Stimulated activated CD4-positive, alpha-beta T cell treated with anti-CD3 and anti-CD28 coated beads, Interleukin-15, amount 100 ng/mL, for 1 hour (primary cell): ENCODE measurements around the gene TSC2.
"Not testable (repeated sequence)": the region's sequence is repeated elsewhere in the genome, so short reads cannot be mapped to it uniquely, and the experiment has no call there.

Experiments used
- DNase-seq, 2 donors: peaks; one replicate each; pipeline ENCODE4 v3.0.0-alpha.2; 2020; ENCODE audit warnings: low read depth in 1 of 2, low spot score in 1 of 2

Gene TSC2

GRCh38 chr16:2101581-2101980 is 53.8 kb downstream of the TSC2 start:
- not testable (repeated sequence) for DNase-seq

DNA sequence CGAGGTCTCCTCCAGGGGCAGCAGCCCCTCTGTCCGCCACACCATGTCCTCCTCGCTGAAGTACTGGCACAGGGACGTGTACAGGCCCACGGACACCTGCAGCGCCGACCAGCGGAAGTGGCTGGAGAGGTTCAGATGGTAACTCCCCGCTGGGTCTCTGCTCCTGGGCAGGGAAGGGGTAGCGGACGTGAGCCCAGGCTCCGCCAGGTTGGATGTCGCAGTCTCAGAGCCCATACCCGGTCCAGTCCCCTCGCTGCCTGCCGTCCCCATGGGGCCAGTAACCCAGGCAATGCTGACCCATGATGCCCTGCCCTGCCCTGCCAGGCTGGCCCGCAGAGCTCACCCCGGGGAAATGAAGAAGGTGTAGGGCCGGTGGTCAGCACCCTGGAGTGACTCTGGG is 54.7 kb downstream of the TSC2 start:
- DNase-seq: no peak

- not testable (repeated sequence) for DNase-seq
These were observed 56.7 kb downstream of the TSC2 start for GRCh38 chr16:2104464-2104863.

- DNase-seq: not testable (repeated sequence)
These were observed 57.5 kb downstream of the TSC2 start for GRCh38 chr16:2105291-2105690.

DNA sequence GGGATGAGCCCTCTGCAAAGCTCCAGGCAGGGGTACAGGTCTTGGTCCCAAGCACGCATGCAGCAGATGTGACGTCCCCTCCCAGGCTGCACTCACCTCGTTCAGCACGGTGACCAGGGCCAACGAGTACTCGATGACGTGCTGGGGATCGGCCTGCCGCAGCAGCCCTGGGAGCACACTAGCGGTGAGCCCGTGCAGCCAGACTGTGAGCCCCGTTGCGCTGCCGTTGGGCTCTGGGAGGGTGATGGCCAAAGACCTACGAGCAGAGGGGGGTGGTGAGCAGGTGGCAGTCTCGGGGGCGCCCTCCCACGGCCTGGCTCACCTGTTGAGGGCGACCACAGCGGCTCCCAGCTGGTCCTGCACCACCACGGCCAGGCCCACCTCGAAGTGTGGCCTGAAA is 58.0 kb downstream of the TSC2 start:
- DNase-seq: not testable (repeated sequence)

- DNase-seq: not testable (repeated sequence)
These were observed 58.4 kb downstream of the TSC2 start for GRCh38 chr16:2106211-2106610.

DNA sequence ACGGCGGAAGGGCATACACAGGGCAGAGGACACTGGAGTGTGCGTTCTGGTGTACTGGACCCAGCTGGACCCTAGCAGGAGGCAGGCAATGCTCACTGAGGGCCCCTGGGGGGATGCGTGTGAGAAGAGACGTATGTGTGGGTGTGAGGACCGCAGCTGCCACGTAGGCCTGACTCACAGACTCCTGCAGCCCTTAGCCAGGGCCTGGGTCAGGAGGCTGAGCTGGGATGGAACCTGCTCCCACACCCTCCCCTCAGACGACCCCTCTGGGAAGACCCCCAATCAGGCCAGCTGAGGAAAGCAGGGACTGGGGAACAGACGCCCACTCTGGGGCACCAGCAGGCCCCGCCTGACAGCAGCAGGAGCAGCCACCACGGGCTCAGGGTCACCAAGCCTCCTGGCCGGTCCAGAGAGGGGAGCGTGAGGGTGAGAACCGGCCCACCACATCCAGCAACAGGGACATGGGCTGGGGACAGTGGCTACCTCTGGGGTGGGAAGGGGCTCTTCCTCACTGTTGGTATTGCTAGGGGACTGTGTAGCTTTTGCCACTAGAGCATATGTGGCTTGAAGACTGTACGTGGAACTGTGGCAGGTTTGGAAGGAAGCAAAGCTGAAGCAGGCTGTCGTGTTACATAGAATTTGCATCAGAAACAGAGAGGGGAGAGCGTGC is 59.5 kb downstream of the TSC2 start:
- DNase-seq: not testable (repeated sequence)

DNA sequence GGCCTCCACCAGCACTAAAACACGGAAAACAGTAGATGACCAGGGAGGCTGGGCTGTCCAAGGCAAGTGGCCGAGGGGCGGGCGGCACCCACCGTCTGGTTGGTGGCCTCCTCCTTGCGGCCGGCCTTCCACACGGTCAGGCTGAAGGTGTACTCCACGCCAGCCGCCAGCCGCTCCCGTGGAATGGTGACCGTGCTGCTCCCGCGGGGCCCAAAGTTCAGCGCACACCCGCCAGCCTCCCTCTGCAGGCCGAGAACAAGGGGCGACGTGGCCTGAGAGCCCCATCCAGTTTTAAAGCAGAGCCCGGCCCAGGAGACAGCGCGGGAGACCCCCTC is 60.0 kb downstream of the TSC2 start:
- not testable (repeated sequence) for DNase-seq

DNA sequence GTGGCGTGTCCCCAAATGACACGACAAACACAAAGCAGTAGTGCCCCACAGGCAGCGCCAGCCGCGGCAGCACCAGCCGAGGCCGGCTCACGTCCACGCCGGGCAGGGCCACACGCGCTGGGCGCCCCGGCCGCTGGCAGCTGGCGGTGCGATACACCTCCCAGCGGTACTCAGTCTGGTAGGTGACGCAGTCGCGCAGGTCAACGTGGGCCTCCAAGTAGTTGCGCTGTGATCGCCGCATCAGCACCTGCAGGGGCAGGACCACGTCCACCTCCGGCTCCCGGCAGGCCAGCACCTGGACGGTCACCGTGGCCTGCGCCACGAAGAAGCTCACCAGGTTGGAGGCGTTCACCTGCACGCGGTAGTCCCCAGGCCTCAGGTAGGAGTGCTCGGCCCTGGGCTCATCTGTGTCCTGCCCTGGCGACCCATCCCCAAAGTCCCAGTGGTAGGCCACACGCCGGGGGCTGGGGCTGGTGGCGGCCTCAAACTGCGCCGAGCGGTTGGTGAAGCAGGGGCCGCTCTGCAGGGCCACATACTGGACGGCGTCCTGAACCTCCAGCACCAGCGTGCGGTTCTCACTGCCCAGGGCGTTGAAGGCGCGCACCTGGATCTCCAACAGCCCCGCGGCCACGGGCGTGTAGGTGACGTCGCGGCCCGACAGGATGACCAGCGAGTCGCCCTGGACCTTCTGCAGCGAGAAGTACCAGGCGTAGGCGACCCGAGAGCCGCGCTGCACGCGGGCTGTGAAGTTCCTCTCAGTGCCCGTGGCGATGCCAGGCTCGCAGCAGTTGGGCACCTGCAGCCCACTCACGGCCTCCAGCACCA is 60.9 kb downstream of the TSC2 start:
- not testable (repeated sequence) for DNase-seq

GRCh38 chr16:2109271-2109580 is 61.4 kb downstream of the TSC2 start:
- not testable (repeated sequence) for DNase-seq

- not testable (repeated sequence) for DNase-seq
These were observed 62.1 kb downstream of the TSC2 start for GRCh38 chr16:2109872-2110271.

DNA sequence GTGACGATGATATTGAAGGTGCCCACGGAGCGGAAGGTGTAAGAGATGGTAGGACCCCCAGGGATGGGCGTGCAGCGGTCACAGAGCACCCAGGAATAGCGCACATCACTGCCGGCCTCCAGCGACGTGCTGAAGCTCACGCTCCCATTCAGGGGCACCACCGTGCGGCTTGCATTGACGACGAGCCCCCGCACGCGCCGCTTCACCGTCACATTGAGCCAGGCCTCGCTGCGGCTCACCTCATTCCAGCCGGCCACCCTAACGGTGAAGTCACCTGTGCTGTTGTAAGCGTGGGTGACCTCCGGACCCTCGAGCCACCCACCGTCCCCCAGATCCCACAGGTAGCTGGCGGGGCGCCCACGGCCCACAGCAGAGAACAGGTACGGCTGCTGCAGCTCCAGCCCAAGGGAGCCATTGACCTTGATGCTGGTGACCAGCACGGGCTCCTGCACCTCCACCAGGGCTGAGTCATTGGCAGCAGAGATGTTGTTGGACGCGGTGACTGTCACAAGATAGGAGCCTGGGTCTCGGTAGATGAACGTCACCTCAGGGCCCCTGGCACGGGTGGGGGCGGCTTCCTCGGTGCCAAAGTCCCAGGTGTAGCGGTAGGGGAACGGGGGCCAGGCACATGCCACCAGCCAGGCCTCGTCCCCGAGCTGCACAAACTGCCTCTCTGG is 62.7 kb downstream of the TSC2 start:
- DNase-seq: not testable (repeated sequence)

DNA sequence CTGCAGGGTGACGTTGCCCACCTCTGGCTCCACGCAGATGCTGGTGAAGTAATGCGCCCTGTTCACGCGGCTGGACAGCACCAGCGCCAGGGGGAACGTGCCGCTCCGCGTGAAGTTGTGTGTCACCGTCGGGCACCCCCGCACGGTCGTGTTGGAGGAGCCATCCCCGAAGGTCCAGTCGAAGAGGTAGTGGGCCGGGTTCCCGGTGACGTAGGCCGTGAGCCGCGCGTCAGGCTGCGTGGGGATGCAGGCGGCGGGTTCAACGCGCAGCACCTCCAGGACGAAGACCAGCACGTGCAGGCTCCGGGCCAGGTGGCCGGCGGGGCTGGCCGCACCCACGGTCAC is 63.2 kb downstream of the TSC2 start:
- not testable (repeated sequence) for DNase-seq

- not testable (repeated sequence) for DNase-seq
These were observed 63.9 kb downstream of the TSC2 start for GRCh38 chr16:2111412-2112335.

DNA sequence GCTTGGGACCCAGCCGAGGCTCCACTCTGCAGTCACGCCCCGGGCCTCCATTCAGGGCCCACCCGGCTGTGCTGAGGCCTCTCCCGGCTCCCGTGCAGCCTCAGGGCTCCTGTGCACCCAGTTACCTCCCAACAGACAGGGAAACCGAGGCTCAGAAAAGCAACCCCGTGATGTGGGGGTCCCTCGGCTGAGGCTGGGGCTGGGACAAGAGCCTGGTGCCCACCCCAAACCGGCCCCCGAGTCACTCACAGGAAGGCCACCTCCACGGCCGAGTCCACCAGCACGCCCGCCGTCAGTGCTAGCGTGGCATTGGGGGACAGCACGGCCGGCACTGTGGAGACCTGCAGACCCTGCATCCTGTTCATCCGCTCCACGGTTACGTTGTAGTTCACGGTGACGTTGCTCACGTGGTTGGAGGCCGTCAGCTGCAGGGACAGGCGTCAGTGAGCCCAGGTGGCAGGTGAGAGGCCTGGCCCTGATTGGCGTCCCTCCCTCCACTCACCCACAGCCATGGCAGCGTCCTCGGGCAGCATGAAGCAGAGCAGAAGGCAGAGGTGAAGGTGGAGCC is 64.8 kb downstream of the TSC2 start:
- not testable (repeated sequence) for DNase-seq

DNA sequence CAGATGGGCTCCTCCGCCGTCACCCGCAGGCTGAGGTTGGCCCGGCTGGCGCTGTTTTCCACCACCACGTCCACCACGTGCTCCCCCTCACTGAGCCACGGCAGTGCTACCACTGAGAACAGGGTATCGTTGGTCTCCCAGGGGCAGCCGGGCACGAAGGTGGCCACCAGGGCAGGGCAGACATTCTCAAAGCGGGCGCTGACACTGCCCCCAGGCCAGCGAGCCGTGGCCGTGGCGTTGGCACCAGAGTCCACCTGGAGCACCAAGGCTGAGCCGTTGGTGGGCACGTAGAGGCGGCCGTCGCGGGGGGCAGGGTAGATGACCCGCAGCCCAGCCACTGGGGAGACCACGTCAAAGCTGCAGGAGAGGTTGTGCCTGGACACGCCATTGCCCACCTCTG is 66.4 kb downstream of the TSC2 start:
- DNase-seq: not testable (repeated sequence)

GRCh38 chr16:2114885-2115590 is 67.3 kb downstream of the TSC2 start:
- DNase-seq: not testable (repeated sequence)

DNA sequence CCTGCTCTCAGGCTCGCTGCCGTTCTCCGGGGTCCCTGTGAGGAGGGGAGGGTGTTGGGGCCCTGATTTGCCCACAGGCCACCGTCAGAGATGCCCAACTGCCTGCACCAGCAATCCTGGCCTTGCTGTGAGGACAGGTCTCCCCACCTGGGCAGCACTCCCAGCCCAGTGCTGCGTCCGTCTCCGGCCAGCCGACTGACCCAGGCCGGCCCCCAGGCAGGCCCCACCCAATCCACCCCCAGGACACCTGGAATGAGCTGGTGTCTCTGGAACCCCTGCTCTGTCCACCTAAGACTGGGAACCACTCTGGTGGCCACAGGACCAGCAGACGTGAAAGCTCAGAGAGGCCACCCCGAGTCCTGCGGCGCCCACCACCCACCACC is 67.8 kb downstream of the TSC2 start:
- DNase-seq: no peak

DNA sequence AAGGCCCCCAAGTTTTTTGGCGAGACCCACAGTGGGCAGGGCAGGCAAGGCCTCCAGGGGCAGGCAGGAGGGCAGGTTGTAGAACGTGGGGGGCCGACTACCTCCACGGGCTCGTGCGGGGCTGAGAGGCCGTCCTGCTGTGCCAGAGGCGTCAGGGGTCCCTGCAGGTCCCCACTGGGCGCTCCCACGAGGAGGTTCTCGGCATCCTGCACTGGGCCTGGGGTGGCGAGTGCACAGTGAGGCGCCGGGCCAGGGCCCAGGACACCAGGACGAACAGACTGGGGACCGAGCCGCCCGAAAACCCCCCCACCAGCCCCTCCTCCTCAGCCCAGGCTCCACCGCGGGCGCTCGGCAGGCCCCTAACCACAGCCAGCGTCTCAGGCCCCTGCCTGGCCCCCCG is 68.6 kb downstream of the TSC2 start:
- not testable (repeated sequence) for DNase-seq

- DNase-seq: not testable (repeated sequence)
These were observed 69.6 kb downstream of the TSC2 start for GRCh38 chr16:2117341-2117740.
